Measurements from ENCODE around the gene KCNJ16.

Gene KCNJ16

DNA sequence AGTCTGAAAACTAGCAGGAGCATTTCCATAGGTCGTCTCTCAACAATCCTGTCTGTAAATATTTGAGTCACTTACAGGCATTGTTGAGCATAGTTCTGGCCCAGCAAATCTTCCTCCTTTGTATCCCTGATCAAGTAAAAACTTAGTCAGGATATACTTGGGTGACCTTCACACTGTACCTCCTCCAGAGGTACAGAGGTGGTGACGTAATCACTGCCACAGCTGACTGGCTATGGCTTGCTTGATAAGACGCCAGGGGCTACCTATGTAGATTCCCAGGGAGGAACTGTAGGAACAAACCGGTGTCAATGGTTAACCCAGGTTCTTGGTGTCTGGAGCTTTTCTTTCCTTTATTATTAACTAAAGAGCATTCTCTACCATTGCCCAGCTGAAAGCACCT is at the start of gene KCNJ16:
Gene KCNJ16 (plus strand): TSS at position 270 of the 400 bp plus-strand sequence. CDS start 56,863 bp downstream, outside the sequence.
- TF ChIP-seq, protein P1, sequence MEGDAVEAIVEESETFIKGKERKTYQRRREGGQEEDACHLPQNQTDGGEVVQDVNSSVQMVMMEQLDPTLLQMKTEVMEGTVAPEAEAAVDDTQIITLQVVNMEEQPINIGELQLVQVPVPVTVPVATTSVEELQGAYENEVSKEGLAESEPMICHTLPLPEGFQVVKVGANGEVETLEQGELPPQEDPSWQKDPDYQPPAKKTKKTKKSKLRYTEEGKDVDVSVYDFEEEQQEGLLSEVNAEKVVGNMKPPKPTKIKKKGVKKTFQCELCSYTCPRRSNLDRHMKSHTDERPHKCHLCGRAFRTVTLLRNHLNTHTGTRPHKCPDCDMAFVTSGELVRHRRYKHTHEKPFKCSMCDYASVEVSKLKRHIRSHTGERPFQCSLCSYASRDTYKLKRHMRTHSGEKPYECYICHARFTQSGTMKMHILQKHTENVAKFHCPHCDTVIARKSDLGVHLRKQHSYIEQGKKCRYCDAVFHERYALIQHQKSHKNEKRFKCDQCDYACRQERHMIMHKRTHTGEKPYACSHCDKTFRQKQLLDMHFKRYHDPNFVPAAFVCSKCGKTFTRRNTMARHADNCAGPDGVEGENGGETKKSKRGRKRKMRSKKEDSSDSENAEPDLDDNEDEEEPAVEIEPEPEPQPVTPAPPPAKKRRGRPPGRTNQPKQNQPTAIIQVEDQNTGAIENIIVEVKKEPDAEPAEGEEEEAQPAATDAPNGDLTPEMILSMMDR (IDR thresholded peaks at IDR 0.05; ENCODE audit: low read depth, low read length) = no peak
- no peak within 1 kb of the TSS for H3K4me3 ChIP-seq (ENCODE audit: low read depth, low read length)

DNA sequence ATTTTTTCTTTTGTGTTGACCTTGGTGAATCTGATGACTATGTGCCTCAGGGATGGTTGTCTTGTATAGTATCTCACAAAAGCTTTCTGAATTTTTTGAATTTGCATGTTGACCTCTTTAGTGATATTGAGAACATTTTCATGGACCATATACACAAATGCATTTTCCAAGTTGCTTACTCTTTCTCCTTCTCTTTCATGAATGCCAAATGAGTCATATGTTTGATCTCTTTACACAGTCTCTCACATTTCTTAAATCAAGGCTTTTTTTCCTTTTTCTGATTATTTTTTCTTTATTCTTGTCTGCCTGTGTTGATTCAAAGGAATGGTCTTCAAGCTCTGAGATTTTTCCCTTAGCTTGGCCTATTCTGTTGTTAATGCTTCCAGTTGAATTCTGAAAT is 46.6 kb upstream of the KCNJ16 start:
- TF ChIP-seq, protein P1 (IDR thresholded peaks at IDR 0.05; ENCODE audit: low read depth, low read length) = no peak
- no peak overlapping the region for H3K4me3 ChIP-seq (ENCODE audit: low read depth, low read length)

DNA sequence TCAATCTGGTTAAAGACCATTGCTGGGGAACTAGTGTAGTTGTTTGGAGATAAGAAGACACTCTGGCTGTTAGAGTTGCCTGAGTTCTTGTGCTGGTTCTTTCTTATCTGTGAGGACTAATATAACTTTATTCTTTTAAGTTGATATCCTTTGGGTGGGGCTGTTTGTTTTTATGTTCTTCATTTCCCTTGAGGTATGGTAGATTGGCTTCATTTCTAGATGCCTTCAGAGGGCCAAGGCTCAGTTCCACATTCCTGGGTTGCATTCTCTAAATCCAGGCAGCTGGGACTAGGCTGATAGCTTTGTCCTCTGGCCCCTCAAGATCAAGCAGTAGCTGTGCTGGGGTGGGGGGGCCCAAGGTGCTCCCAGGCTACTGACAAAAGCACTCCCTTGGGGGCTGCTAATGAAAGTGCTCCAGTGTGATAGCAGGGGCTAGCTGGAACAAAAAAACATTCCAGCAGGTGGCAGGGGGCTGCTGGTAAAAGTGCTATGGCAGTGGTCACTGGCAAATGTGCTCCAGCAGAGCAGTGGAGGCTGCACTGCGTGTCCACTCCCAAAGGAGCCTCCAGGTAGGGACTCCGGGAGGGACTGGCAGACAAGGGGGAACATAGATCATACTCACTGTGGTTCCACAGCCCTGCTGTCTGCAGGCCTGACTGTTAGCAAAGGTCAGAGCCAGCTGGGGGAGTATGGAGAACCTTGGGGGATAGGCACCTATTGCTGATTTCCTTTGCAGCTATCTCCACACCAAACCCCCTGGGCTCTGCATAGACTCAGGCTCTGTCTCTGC is 45.9 kb upstream of the KCNJ16 start:
- TF ChIP-seq, protein P1 (IDR thresholded peaks at IDR 0.05; ENCODE audit: low read depth, low read length) = no peak
- H3K4me3 ChIP-seq (ENCODE audit: low read depth, low read length) = no peak overlapping the region

DNA sequence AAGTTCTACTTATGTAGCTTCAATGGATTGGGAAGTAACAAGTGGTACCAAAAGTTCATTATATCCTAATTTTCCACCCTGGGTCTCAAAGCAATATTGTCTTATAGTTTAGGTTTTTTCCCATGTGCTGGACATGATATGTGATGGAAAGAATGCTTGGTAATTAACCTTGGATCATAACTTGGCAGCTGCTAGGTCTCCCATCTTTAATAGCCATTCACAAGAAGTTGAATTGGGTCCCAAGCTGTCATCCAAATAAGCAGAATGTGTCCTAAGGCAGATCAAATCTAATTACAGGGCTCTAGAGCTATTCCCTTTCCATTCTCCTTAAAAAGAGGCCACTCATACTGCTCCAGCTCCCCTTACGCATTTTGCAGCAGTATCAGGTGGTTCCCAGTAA is 44.7 kb upstream of the KCNJ16 start:
- no peak overlapping the region for H3K4me3 ChIP-seq (ENCODE audit: low read depth, low read length)
- TF ChIP-seq, protein P1 (IDR thresholded peaks at IDR 0.05; ENCODE audit: low read depth, low read length) = no peak

DNA sequence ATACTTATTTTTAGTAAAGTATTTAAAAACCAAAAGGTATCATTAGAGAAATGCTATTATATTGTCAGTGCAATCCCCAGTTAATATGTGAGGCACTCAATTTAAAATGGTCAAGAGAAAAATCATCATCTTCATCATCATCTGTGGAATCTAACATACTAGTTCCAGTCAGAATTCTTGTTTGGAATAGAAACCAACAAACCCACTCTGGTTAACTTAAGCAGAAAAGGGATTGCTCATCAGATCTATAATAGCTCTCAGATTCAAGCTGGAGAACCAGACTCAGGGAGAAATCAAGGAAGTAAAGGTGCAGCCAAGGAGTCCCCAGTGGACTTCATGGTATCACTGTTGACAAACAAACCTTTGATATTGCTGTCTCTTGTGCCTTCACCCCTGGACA is 43.7 kb upstream of the KCNJ16 start:
- H3K4me3 ChIP-seq (ENCODE audit: low read depth, low read length) = no peak overlapping the region
- TF ChIP-seq, protein P1 (IDR thresholded peaks at IDR 0.05; ENCODE audit: low read depth, low read length) = no peak

DNA sequence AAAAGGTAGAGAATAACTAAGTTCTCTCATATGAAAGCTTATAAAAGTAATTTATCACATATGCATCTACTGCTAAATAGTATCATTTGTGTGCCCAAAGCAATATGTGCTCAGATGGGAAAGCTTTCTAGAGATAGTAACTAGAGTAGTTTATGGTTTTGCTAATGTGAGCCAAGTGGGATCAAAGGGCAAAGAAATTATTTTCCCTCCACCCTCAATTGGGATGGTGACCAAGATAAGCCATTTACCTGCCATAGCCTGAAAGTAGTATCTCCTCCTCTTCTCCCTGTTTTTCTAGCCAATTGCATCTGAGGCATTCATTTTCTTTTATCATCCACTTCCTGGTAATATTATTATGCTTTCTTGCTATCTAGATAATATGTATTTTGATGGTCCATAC is 41.9 kb upstream of the KCNJ16 start:
- TF ChIP-seq, protein P1 (IDR thresholded peaks at IDR 0.05; ENCODE audit: low read depth, low read length) = no peak
- no peak overlapping the region for H3K4me3 ChIP-seq (ENCODE audit: low read depth, low read length)

DNA sequence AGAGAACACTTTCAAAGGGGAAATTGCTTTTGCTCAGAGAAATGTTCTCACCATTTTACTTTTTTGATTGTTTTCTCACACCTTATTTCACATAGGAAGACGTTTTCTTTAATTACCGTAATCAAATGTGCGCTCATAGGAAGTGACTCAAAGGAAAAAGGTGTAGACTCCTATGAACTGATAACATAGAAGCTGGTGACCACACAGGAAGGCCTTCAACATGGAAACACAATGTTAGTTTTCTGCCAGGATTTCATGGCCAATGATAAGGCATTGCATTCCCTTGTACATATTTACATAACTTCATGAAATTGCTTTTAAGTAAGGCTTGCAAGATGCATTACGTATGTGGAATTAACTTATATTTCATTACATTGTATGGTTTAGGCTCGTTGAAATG is 40.9 kb upstream of the KCNJ16 start:
- TF ChIP-seq, protein P1 (IDR thresholded peaks at IDR 0.05; ENCODE audit: low read depth, low read length) = no peak
- H3K4me3 ChIP-seq (ENCODE audit: low read depth, low read length) = no peak overlapping the region

Measured in WI38 (cell line).